GM19240 (cell line): Measurements from ENCODE around the gene DGKI.

Experiments
- DNase-seq: peaks from one replicate; pipeline ENCODE4 v3.0.0; 2011; ENCODE audit warnings: low spot score; ENCODE audit not compliant: insufficient read length

The DGKI gene

GRCh38 chr7:137363683-137364082 is 483.1 kb downstream of the DGKI start:
- no peak for DNase-seq

GRCh38 chr7:137360087-137360679 is 486.6 kb downstream of the DGKI start:
- DNase-seq: no peak

- DNase-seq: no peak
Measured at GRCh38 chr7:137354961-137355360, 491.8 kb downstream of the DGKI start.

- DNase-seq: no peak
Measured at GRCh38 chr7:137354396-137354795, 492.4 kb downstream of the DGKI start.

- no peak for DNase-seq
Measured at GRCh38 chr7:137351941-137352340, 494.8 kb downstream of the DGKI start.

- no peak for DNase-seq
Measured at GRCh38 chr7:137345799-137346449, 500.9 kb downstream of the DGKI start.

GRCh38 chr7:137343281-137343841 is 503.4 kb downstream of the DGKI start, which contains the start of gene PTN:
TSS of gene PTN (minus strand) at chr7:137343733. CDS start at chr7:137254973, 88,760 bp downstream.
- no peak for DNase-seq

GRCh38 chr7:137342828-137343261 is 503.9 kb downstream of the DGKI start:
- DNase-seq: no peak

GRCh38 chr7:137342265-137342664 is 504.5 kb downstream of the DGKI start:
- no peak for DNase-seq

GRCh38 chr7:137337902-137338301 is 508.9 kb downstream of the DGKI start:
- no peak for DNase-seq

GRCh38 chr7:137335814-137336213 is 511.0 kb downstream of the DGKI start:
- no peak for DNase-seq

GRCh38 chr7:137331378-137331777 is 515.4 kb downstream of the DGKI start:
- no peak for DNase-seq
